SK-N-SH (cell line): ENCODE data around the gene CDH23.

Experiments used
- CTCF ChIP-seq: fragments of 200-600 bp; sonication (generic); IDR thresholded peaks from 2 replicates; pipeline ENCODE4 v1.6.1; 2017; ENCODE audit warnings: antibody characterized with exemption, mild to moderate bottlenecking, moderate library complexity
- ELF1 ChIP-seq: IDR thresholded peaks from 2 replicates; pipeline ENCODE4 v1.4.0; 2012
- EZH2phosphoT487 ChIP-seq: fragments of 200-600 bp; sonication (generic); IDR thresholded peaks from 2 replicates; pipeline ENCODE4 v1.6.1; 2017; ENCODE audit warnings: low read depth, mixed run types, mild to moderate bottlenecking, antibody characterized with exemption, moderate library complexity, borderline replicate concordance
- FOXJ3 ChIP-seq: sonication (generic); formaldehyde crosslinking; IDR thresholded peaks from 2 replicates; pipeline ENCODE4 v1.5.1; 2020; ENCODE audit warnings: mild to moderate bottlenecking, missing genetic modification reagents
- JUND ChIP-seq: IDR thresholded peaks from 2 replicates; pipeline ENCODE4 v1.4.0; 2012
- MAX ChIP-seq: IDR thresholded peaks from 2 replicates; pipeline ENCODE4 v1.4.0; 2012; ENCODE audit warnings: low read depth
- RAD21 ChIP-seq: IDR thresholded peaks from 2 replicates; pipeline ENCODE4 v1.6.1; 2012; ENCODE audit warnings: mild to moderate bottlenecking, low read length
- RCOR1 ChIP-seq: fragments of 150-350 bp; IDR thresholded peaks from 2 replicates; pipeline ENCODE4 v1.6.1; 2017; ENCODE audit warnings: antibody characterized with exemption, low read length
- SMC3 ChIP-seq: IDR thresholded peaks from 2 replicates; pipeline ENCODE4 v1.6.1; 2012; ENCODE audit warnings: low read depth, low read length, improper control_type of control experiment
- TCF12 ChIP-seq: IDR thresholded peaks from 2 replicates; pipeline ENCODE4 v1.4.0; 2012
- USF2 ChIP-seq: fragments of 150-350 bp; IDR thresholded peaks from 2 replicates; pipeline ENCODE4 v1.6.1; 2017; ENCODE audit warnings: antibody characterized with exemption, low read length, low read depth, borderline replicate concordance

GRCh38 chr10:71456631-71457030 is 59.9 kb downstream of the CDH23 start:
- no peak for TF ChIP-seq EZH2phosphoT487
- TF ChIP-seq RCOR1: no peak
- TF ChIP-seq SMC3: no peak
- no peak for TF ChIP-seq FOXJ3 (CRISPR knock-in tag)
- TF ChIP-seq CTCF: no peak
- no peak for TF ChIP-seq JUND
- TF ChIP-seq TCF12: no peak
- TF ChIP-seq USF2: no peak
- TF ChIP-seq RAD21: no peak
- TF ChIP-seq ELF1: no peak
- TF ChIP-seq MAX: no peak
